Measurements from ENCODE around the gene GSTO2.

The GSTO2 gene

GRCh38 chr10:104279550-104280259 lies 10.7 kb downstream of the GSTO2 start:
- no peaks in the 10 kb centered on the region for H3K9me3 ChIP-seq (ENCODE audit: control insufficient read depth, low read length)
- 93 to 98% methylated on average over 3 of the region's 3 CpGs for WGBS, 2 experiments
- no peaks in the 10 kb centered on the region for H3K4me1 ChIP-seq (ENCODE audit: control insufficient read depth, insufficient read depth, low read length)
- H3K27ac ChIP-seq (ENCODE audit: insufficient read depth, low read depth, low read length, poor library complexity, severe bottlenecking) = no peak overlapping the region
- H3K27me3 ChIP-seq (ENCODE audit: control insufficient read depth, insufficient read depth, low read length, poor library complexity, severe bottlenecking) = peaks cover 8% of the 10 kb centered on the region
- no peak overlapping the region for H3K4me3 ChIP-seq (ENCODE audit: insufficient read depth, low read depth, low read length)
- no peaks in the 10 kb centered on the region for H3K36me3 ChIP-seq (ENCODE audit: control insufficient read depth, insufficient read depth, low read length)

- 77 to 80% methylated on average over 3 of the region's 3 CpGs for WGBS, 2 experiments
Measured at GRCh38 chr10:104281694-104282093, 12.7 kb downstream of the GSTO2 start.

GRCh38 chr10:104284846-104285245 lies 15.9 kb downstream of the GSTO2 start:
- Histone ChIP-seq H3K4me1 (ENCODE audit: control insufficient read depth, insufficient read depth, low read length) (no peaks in the 10 kb centered on the region), H3K27ac (ENCODE audit: insufficient read depth, low read depth, low read length, poor library complexity, severe bottlenecking) (no peak overlapping the region), H3K36me3 (ENCODE audit: control insufficient read depth, insufficient read depth, low read length) (no peaks in the 10 kb centered on the region), H3K27me3 (ENCODE audit: control insufficient read depth, insufficient read depth, low read length, poor library complexity, severe bottlenecking) (no peaks in the 10 kb centered on the region), H3K4me3 (ENCODE audit: insufficient read depth, low read depth, low read length) (no peak overlapping the region), H3K9me3 (ENCODE audit: control insufficient read depth, low read length) (no peaks in the 10 kb centered on the region)
- WGBS, 2 experiments = 90 to 95% methylated on average over 7 of the region's 7 CpGs

More at GRCh38 chr10:104281694-104282093, 12.7 kb downstream of the GSTO2 start:
- no peak overlapping the region for H3K27ac ChIP-seq (ENCODE audit: insufficient read depth, low read depth, low read length, poor library complexity, severe bottlenecking)
- H3K9me3 ChIP-seq (ENCODE audit: control insufficient read depth, low read length) = no peaks in the 10 kb centered on the region
- no peaks in the 10 kb centered on the region for H3K36me3 ChIP-seq (ENCODE audit: control insufficient read depth, insufficient read depth, low read length)
- no peak overlapping the region for H3K4me3 ChIP-seq (ENCODE audit: insufficient read depth, low read depth, low read length)
- H3K27me3 ChIP-seq (ENCODE audit: control insufficient read depth, insufficient read depth, low read length, poor library complexity, severe bottlenecking) = no peaks in the 10 kb centered on the region
- no peaks in the 10 kb centered on the region for H3K4me1 ChIP-seq (ENCODE audit: control insufficient read depth, insufficient read depth, low read length)

GRCh38 chr10:104286939-104287338 lies 18.0 kb downstream of the GSTO2 start:
- Histone ChIP-seq H3K36me3 (ENCODE audit: control insufficient read depth, insufficient read depth, low read length) (no peaks in the 10 kb centered on the region), H3K4me3 (ENCODE audit: insufficient read depth, low read depth, low read length) (no peak overlapping the region), H3K4me1 (ENCODE audit: control insufficient read depth, insufficient read depth, low read length) (no peaks in the 10 kb centered on the region), H3K27ac (ENCODE audit: insufficient read depth, low read depth, low read length, poor library complexity, severe bottlenecking) (no peak overlapping the region), H3K27me3 (ENCODE audit: control insufficient read depth, insufficient read depth, low read length, poor library complexity, severe bottlenecking) (peaks cover 6% of the 10 kb centered on the region), H3K9me3 (ENCODE audit: control insufficient read depth, low read length) (no peaks in the 10 kb centered on the region)
- WGBS, 2 experiments = 82 to 90% methylated on average over 2 of the region's 2 CpGs

- H3K4me1 ChIP-seq (ENCODE audit: control insufficient read depth, insufficient read depth, low read length) = no peaks in the 10 kb centered on the region
- 85 to 96% methylated on average over 1 of the region's 1 CpG for WGBS, 2 experiments
- no peaks in the 10 kb centered on the region for H3K9me3 ChIP-seq (ENCODE audit: control insufficient read depth, low read length)
- H3K27me3 ChIP-seq (ENCODE audit: control insufficient read depth, insufficient read depth, low read length, poor library complexity, severe bottlenecking) = peaks cover 6% of the 10 kb centered on the region
- H3K36me3 ChIP-seq (ENCODE audit: control insufficient read depth, insufficient read depth, low read length) = no peaks in the 10 kb centered on the region
- no peak overlapping the region for H3K27ac ChIP-seq (ENCODE audit: insufficient read depth, low read depth, low read length, poor library complexity, severe bottlenecking)
- H3K4me3 ChIP-seq (ENCODE audit: insufficient read depth, low read depth, low read length) = no peak overlapping the region
Measured at GRCh38 chr10:104288355-104288754, 19.4 kb downstream of the GSTO2 start.

- WGBS, 2 experiments = 2 to 3% methylated on average over 23 to 26 of the region's 26 CpGs
- no peak overlapping the region for H3K27ac ChIP-seq (ENCODE audit: insufficient read depth, low read depth, low read length, poor library complexity, severe bottlenecking)
- no peaks in the 10 kb centered on the region for H3K9me3 ChIP-seq (ENCODE audit: control insufficient read depth, low read length)
- peaks cover 6% of the 10 kb centered on the region for H3K27me3 ChIP-seq (ENCODE audit: control insufficient read depth, insufficient read depth, low read length, poor library complexity, severe bottlenecking)
- no peaks in the 10 kb centered on the region for H3K36me3 ChIP-seq (ENCODE audit: control insufficient read depth, insufficient read depth, low read length)
- H3K4me3 ChIP-seq (ENCODE audit: insufficient read depth, low read depth, low read length) = no peak overlapping the region
- H3K4me1 ChIP-seq (ENCODE audit: control insufficient read depth, insufficient read depth, low read length) = no peaks in the 10 kb centered on the region
Measured at GRCh38 chr10:104291439-104291951, 22.5 kb downstream of the GSTO2 start.

- 88 to 96% methylated on average over 2 of the region's 2 CpGs for WGBS, 2 experiments
- Histone ChIP-seq H3K4me1 (ENCODE audit: control insufficient read depth, insufficient read depth, low read length) (no peaks in the 10 kb centered on the region), H3K9me3 (ENCODE audit: control insufficient read depth, low read length) (no peaks in the 10 kb centered on the region), H3K27me3 (ENCODE audit: control insufficient read depth, insufficient read depth, low read length, poor library complexity, severe bottlenecking) (peaks cover 6% of the 10 kb centered on the region), H3K36me3 (ENCODE audit: control insufficient read depth, insufficient read depth, low read length) (no peaks in the 10 kb centered on the region), H3K4me3 (ENCODE audit: insufficient read depth, low read depth, low read length) (no peak overlapping the region), H3K27ac (ENCODE audit: insufficient read depth, low read depth, low read length, poor library complexity, severe bottlenecking) (no peak overlapping the region)
Measured at GRCh38 chr10:104293011-104293410, 24.0 kb downstream of the GSTO2 start.

- no peak overlapping the region for H3K4me3 ChIP-seq (ENCODE audit: insufficient read depth, low read depth, low read length)
- no peaks in the 10 kb centered on the region for H3K9me3 ChIP-seq (ENCODE audit: control insufficient read depth, low read length)
- peaks cover 6% of the 10 kb centered on the region for H3K27me3 ChIP-seq (ENCODE audit: control insufficient read depth, insufficient read depth, low read length, poor library complexity, severe bottlenecking)
- H3K27ac ChIP-seq (ENCODE audit: insufficient read depth, low read depth, low read length, poor library complexity, severe bottlenecking) = no peak overlapping the region
- no peaks in the 10 kb centered on the region for H3K4me1 ChIP-seq (ENCODE audit: control insufficient read depth, insufficient read depth, low read length)
- WGBS, 2 experiments = 97% methylated on average over 4 of the region's 5 CpGs
- no peaks in the 10 kb centered on the region for H3K36me3 ChIP-seq (ENCODE audit: control insufficient read depth, insufficient read depth, low read length)
Measured at GRCh38 chr10:104293781-104294321, 24.9 kb downstream of the GSTO2 start.

- H3K36me3 ChIP-seq (ENCODE audit: control insufficient read depth, insufficient read depth, low read length) = no peaks in the 10 kb centered on the region
- no peaks in the 10 kb centered on the region for H3K27me3 ChIP-seq (ENCODE audit: control insufficient read depth, insufficient read depth, low read length, poor library complexity, severe bottlenecking)
- no peaks in the 10 kb centered on the region for H3K9me3 ChIP-seq (ENCODE audit: control insufficient read depth, low read length)
- H3K27ac ChIP-seq (ENCODE audit: insufficient read depth, low read depth, low read length, poor library complexity, severe bottlenecking) = no peak overlapping the region
- H3K4me3 ChIP-seq (ENCODE audit: insufficient read depth, low read depth, low read length) = no peak overlapping the region
- H3K4me1 ChIP-seq (ENCODE audit: control insufficient read depth, insufficient read depth, low read length) = no peaks in the 10 kb centered on the region
- 92 to 94% methylated on average over 10 of the region's 10 CpGs for WGBS, 2 experiments
Measured at GRCh38 chr10:104296687-104297436, 27.9 kb downstream of the GSTO2 start.

All from ectodermal cell (in vitro differentiated cells).